Gastroesophageal sphincter (tissue), 3 donors: ENCODE results near the gene POU4F1.

ENCODE experiments used
- CTCF ChIP-seq, 4 experiments: fragments of 200-600 bp in 2 of 4; fragments of 450-650 bp in 2 of 4; sonication (generic) in 1 of 4; IDR thresholded peaks; one replicate each; pipeline ENCODE4 v1.5.1; 2017 to 2019; ENCODE audit warnings: antibody characterized with exemption in 4 of 4, mild to moderate bottlenecking in 2 of 4, moderate library complexity in 2 of 4
- EP300 ChIP-seq: sonication (generic); formaldehyde crosslinking; IDR thresholded peaks from one replicate; pipeline ENCODE4 v1.6.1; 2017; ENCODE audit warnings: antibody characterized with exemption, mild to moderate bottlenecking
- POLR2A ChIP-seq, 2 donors: fragments of 450-650 bp; IDR thresholded peaks; one replicate each; pipeline ENCODE4 v1.6.1; 2017; ENCODE audit warnings: antibody characterized with exemption in 2 of 2, mild to moderate bottlenecking in 2 of 2, moderate library complexity in 1 of 2

GRCh38 chr13:78607409-78608251 lies 4.3 kb upstream of the POU4F1 start:
- TF ChIP-seq CTCF (IDR thresholded peaks at IDR 0.05) (no peak), EP300 (no peak), POLR2A (IDR thresholded peaks at IDR 0.05) (no peak)
